ENCODE results near the gene C1QA.

C1QA gene

DNA sequence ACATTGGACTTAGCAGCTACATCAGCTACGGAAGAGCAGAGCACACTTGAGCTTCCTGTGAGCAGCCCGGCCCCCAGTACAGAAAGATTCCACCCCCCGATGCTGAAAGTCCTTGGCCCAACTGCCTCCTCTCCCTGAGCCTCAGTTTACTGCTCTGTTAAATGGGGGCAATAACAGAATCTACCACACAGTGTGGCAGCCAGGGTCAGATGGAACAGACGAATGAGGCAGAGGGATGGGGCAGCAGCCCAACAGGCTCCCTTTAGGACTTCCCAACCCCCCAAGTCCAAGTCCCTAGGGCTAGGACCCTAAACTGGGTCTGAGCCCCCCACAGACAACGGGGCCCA, 22.9 kb upstream of the C1QA start:
- no peak overlapping the region for H3K27ac ChIP-seq
- no peak for TF ChIP-seq CTCF (conservative IDR thresholded peaks at IDR 0.05)

- no peak overlapping the region for H3K27ac ChIP-seq
- TF ChIP-seq ZFX (IDR thresholded peaks at IDR 0.05): no peak
- no peak for TF ChIP-seq CTCF (conservative IDR thresholded peaks at IDR 0.05)
These were observed 22.5 kb upstream of the C1QA start for GRCh38 chr1:22613951-22614350.

- H3K27ac ChIP-seq: no peak overlapping the region
- TF ChIP-seq ZFX (IDR thresholded peaks at IDR 0.05) (no peak), CTCF (conservative IDR thresholded peaks at IDR 0.05) (no peak)
These were observed 20.5 kb upstream of the C1QA start for GRCh38 chr1:22615886-22616285.

GRCh38 chr1:22616571-22616970, 19.9 kb upstream of the C1QA start:
- no peak overlapping the region for H3K27ac ChIP-seq
- no peak for TF ChIP-seq ZFX (IDR thresholded peaks at IDR 0.05)
- TF ChIP-seq CTCF (conservative IDR thresholded peaks at IDR 0.05): no peak

DNA sequence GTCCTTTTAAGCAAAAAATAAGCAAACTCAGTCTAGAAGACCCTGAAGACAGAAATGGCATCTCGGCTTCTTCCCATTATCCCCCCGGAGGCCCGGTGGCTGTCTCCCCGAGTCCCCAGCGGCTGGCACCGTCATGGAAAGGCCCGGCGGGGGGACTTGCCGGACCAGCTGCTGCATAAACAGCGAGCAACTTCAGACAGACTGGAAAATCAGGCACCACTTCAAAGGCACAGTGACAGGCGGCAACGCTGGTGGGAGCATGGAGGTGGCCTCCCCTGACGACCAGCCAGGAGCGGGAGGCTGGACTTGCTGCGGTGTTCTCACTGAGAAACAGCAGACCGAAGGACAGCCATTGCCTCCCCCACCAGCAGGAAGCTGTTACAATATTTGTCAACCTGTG, 18.4 kb upstream of the C1QA start:
- TF ChIP-seq CTCF (conservative IDR thresholded peaks at IDR 0.05) (no peak), ZFX (IDR thresholded peaks at IDR 0.05) (no peak)
- H3K27ac ChIP-seq: no peak overlapping the region

DNA sequence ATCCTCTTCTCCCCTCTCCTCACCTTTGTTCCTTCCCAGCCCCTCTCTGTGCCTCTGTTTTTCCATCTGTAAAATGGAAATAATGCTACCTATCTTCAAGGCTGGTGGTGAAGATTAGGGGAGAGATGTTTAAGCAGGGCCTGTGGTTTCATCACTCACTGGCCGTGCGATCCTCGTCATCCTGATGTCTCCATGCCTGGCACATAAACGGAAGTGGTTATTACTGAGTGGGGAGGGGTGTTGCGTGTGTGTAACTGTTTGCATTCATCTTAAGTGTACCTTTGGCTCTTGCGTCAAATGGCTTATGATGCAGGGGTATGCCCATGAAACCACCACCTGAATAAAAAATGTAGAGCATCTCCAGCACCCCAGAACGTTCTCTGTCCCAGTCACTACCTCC, 17.2 kb upstream of the C1QA start:
- no peak for TF ChIP-seq CTCF (conservative IDR thresholded peaks at IDR 0.05)
- no peak for TF ChIP-seq ZFX (IDR thresholded peaks at IDR 0.05)
- H3K27ac ChIP-seq: no peak overlapping the region

GRCh38 chr1:22619798-22620197, 16.6 kb upstream of the C1QA start:
- H3K27ac ChIP-seq: no peak overlapping the region
- no peak for TF ChIP-seq ZFX (IDR thresholded peaks at IDR 0.05)

- TF ChIP-seq ZFX (IDR thresholded peaks at IDR 0.05) (no peak), CTCF (conservative IDR thresholded peaks at IDR 0.05) (no peak)
- no peak overlapping the region for H3K27ac ChIP-seq
These were observed 14.7 kb upstream of the C1QA start for GRCh38 chr1:22621761-22622160.

Data from C4-2B (cell line).